CD4-positive, alpha-beta T cell treated with Interleukin-10 for 1 hour (primary cell): ENCODE data around the gene PCARE.

ENCODE experiments used
- DNase-seq: peaks from one replicate; pipeline ENCODE4 v3.0.0-alpha.2; 2020

Gene PCARE

DNA sequence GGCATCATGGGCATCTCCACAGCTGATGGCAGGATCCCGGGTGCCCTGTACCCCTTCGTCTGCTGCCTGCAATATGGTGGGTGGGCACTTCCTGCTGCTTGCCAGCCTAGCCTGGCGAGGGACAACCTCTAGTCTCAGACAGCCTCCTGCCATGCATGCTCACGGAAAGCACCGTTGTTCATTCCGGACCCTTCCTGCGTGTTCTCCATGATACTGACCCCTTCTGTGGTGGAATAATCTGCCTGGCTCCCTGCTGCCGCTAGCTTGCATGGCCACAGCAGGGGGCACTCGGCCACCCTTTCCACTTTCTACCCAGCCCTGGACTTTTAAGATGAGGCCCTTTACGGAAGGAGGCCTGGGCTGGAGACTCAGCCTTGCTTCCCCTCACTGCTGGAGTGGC lies 12.0 kb downstream of the PCARE start:
- DNase-seq, result no peak

DNA sequence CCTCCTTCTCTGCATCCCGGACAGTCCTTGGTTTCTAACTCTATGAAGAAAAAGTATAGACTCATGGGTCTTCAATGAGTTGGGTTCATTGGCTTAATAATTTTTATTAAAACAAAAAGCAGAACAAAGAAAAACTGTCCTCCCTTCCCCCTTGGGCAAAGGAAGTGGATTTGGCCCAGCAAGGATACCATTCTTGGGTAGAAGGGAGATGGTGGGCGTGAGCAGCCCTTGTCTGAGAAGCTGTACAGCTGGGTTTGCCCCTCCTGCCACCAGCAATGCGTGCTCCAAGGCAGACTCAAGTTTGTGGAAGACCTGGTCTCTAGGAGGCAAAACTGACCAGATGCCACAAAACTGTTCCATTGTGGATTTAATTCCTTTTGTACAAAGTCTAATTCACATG lies 12.7 kb downstream of the PCARE start:
- DNase-seq, result no peak

- DNase-seq, result no peak
Measured at GRCh38 chr2:29061176-29061575, 13.1 kb downstream of the PCARE start.

DNA sequence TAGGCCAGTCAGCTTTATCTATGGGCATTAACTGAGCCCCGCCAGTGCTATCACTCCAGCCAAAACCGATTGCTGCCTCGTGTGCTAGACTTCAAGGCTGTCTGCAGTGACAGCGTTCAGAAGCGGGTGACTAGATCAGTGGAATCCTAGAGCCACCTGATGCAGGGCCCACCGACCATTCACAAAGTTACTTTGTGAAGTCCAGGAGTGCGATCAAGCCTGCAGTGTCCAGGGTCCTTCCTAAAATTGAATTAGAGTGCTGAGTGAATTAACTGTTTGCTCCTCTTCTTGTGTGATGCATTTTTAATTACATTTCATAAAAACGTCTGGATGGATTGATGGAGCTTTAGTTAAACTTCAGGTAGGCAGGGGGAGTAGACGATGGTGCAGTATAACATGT lies 13.9 kb downstream of the PCARE start:
- DNase-seq, result no peak

GRCh38 chr2:29059624-29060023 lies 14.7 kb downstream of the PCARE start:
- DNase-seq, result no peak

- DNase-seq, result no peak
Measured at GRCh38 chr2:29057006-29057405, 17.3 kb downstream of the PCARE start.

GRCh38 chr2:29056452-29056851 lies 17.9 kb downstream of the PCARE start:
- no peak for DNase-seq

- DNase-seq, result no peak
Measured at GRCh38 chr2:29055601-29056000, 18.7 kb downstream of the PCARE start.

- no peak for DNase-seq
Measured at GRCh38 chr2:29054430-29054829, 19.9 kb downstream of the PCARE start.

GRCh38 chr2:29053670-29054400 lies 20.5 kb downstream of the PCARE start:
- DNase-seq, result no peak

DNA sequence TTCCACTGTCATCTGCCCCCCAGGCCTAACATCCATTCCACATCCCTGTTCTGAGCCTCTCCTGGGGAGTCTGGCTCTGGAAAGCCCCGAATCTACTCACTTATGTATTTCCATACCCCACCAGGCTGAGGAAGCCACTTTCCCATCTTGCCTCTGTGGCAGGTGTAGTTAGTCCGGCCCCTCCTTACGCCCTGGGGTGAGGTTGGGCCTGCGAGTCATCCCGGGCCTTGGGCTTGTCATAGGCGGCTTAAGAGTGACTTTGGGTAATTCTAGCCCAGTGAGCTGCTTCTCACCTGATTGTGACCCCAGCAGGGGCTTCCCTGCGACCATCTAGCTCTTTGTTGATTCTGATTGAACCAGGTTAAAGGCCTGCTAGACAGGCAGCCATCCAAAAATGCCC lies 21.1 kb downstream of the PCARE start:
- no peak for DNase-seq

DNA sequence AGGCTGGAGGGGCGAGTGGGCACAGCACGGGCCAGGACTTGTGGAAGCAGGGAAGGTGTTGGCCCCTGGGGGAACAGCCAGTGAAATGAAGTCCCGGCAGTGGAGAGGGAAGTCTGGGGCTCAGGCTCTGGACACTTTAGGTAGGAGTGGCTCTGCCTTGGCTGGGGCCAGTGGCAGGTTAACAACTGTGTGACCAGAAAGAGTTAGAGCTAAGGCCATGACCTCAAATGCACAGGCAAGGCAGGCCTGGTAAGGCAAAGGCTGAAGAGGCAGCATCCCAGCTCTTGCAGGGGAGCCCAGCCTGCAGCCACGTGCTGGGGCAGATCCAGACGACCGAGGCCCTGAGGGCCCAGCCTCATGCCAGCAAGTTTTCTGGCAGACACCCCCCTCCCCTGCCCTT lies 21.5 kb downstream of the PCARE start:
- no peak for DNase-seq

GRCh38 chr2:29051730-29052129 lies 22.6 kb downstream of the PCARE start:
- DNase-seq, result no peak

DNA sequence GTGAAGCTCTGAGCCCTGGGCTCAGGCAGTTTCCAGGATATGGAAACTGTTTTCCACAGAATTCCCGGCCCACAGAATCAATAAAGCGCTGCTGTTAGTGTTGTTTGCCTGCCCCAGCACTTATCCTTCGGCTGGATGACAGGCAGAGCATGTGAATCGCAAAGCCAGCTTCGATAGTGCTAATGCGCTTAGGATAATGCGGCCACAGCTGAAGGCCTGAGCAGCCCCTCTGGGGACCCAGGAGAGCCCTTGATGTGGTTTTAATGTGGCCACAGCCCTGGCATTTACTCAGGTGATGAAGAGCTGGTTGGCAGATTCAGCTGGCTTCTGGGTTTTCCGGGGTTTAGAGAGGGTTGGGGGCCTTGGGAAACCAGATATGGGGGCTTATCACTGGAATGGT lies 23.7 kb downstream of the PCARE start:
- DNase-seq, result no peak

DNA sequence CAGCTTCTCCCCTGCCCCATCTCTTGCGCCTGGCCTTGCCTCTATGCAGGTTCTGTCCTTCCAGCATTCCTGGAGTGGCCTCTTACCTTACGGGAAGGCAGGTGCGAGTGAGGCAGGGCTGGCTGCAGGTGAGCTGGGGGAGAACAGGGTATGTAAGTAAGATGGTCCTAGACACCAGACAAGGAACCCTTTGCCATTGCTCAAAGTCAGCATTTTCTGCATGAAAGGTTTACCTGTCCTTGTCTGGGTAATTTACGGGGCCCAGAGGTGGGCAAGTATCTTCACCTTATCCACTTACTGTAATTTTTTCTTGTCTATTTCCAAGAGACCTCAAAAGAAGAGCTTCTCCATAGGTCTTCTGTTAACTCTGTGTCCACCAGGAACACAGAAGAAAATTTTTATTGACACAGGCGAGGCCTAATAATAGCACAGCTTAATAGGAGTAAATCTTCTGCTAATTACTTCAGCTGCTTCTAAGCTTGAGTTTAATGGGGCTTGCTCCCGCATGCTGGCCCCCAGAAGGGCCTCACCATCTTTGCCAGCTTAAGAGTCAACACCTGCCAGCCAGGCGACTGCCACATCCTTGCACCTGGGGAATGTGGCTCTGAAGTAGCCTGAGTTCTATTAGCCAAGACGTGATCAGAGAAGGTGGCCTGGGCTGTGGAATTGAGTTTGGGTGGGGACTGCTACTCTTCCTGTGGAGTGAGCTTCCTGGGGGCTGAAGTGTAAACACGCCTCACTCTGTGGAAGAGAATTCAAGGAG lies 27.1 kb downstream of the PCARE start:
- DNase-seq, result no peak

DNA sequence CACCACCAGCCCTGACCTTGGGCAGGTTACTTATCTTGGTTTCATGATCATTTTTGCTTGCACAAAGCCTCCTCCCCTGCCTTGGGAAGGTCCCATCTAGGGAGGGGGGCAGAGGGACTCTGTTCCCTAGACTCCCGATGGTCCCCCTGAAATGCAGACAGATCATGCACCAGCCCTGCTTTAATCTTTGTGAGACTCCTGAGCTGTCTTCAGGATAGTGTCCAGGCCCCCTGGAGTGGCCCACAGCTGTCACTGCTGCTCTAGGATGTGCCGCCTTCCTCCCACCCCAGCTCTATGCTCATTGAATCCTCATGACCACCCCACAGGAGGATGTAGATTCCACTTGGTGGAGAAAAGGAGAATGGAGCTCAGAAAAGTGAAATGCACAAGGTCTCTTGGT lies 28.0 kb downstream of the PCARE start:
- no peak for DNase-seq

DNA sequence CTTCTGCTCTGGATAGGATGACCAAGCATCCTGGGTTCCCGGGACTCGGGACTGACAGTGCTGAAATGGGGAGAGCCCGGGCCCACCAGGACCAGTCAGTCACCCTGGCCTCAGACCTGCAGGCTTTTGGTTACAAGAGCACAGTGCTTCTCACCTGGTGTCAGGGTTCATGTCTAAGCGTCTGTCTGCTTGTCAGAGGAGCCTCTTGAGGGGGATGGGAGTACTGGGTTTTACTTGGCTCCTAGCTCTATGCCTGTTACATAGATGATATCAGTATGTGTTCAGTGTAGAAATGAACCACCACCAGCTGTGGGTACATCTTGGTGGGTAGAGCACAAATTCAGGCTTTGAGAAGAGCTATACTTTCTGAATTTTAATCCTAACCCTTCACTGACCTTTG lies 29.9 kb downstream of the PCARE start:
- DNase-seq, result no peak

DNA sequence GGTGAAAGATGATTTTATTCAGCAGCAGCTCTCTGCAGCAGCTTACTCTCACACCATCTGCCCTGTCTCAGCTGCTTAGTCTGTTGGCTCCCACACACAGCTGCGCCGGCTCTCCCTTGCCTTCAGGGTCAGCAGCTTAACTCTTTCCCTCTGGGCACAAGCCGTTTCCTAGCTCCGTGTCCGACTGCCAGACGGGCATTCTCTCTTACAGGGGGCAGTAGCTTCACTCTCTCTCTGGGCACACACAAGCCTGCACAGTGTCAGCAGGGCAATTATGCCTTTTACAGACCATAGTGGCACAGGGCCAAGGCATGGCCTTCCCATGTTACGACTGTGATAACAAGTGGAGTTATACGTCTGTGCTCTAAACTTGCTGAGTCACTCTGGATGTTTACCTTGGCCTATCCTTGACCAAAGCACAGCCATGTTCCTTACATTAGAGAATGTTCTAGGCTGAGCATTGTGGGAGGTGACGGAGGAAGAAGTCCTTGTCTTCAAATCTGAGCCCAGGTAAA lies 31.7 kb downstream of the PCARE start:
- DNase-seq, result no peak

DNA sequence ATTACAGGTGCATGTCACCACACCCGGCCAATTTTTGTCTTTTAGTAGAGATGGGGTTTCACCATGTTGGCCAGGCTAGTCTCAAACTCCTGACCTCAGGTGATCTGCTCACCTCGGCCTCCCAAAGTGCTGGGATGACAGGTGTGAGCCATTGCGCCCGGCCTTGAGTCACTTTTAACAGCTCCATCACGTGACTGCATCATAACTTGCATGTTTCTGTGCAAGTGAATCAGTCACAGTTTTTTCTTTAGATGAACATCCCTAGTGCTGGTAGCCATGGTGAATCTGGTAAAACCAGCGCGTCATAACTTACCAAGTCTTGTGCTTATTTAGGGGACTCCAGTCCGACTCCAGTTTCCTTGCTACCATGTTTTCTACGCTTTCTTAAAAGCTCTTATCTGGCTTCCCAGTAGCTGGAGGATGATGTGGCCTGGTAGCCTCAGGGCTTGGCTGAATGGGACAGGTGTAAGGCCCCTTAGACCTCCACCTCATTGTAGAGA lies 33.1 kb downstream of the PCARE start:
- no peak for DNase-seq

DNA sequence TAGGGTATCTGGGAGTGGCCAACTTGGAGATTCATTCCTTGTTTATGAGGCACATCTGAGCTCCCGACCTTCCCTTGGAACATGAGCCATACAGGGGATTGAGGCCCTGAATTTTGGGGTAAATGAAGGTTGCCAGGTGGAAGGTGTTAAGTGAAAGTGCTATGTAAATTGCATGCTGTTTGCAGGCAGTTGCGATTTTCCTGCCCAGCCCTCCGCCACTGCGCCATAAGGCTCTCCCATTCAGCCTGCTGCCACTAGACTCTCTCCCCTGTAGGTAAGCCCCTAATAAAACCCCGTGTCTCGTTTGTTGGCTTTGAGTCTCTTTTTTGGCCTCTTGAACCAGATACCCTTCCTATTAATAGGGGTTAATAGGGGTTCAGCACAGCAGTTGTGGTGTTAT lies 33.8 kb downstream of the PCARE start:
- no peak for DNase-seq

DNA sequence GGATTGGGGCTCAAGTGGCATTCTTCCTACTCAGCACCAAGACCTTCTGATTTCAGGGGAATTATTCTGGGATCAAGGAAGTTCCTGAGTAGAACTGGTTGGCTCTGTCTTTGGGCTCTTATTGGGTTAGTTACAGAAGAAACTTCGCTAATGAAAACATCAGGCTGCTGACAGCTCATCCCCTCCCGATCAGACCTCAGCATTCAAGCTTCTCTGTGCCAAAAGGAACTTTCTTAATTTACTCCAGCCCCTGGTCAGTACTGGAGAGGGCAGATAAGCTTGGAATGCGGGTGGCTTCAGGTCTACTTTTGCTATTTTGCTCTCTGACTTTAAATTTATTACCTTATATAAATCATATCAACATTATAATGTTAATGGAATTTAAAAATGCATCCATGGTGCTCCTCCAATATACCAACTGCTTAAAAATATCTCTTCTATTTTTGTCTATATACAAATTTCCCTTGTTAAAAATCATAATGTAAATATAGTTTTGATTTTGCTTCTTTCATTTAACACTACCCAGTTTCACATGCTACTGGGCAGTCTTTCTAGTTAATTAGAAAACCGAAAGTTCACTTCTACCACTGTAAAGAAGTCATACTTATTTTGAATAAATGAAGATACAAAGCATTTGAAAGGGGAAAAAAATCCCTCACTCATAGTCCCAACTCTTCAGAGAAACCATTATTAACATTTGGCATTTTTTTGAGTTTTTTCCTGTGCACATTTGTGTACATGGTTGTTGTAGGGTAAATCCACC lies 34.4 kb downstream of the PCARE start:
- DNase-seq, result no peak

DNA sequence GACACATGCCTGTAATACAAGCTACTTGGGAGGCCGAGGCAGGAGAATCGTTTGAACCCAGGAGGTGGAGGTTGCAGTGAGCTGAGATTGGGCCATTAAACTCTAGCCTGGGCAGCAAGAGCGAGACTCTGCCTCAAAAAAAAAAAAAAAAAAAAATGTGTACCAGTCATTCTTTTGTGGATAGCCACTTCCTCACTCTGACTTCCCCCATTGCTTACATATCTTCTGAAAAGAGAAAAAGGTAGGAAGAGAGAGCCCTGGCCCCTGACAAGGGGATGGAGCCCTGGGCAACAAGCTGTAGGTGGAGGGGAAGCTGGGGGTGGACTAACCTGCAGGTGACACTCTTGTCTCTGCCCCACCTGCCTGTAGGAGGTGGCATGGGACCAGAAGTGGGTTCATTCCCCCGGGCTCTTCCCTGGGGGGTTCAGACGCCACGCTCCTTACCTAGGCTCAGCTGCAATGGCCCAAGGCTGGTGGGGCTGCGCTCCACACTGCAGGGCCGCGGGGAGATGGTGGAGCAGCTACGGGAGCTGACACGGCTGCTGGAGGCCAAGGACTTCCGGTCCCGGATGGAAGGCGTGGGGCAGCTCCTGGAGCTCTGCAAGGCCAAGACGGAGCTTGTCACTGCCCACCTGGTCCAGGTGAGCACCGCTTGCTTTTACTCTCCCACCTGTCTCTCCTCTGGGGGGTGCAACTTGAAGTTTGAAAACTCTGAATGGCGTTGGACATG lies 39.1 kb downstream of the PCARE start:
- no peak for DNase-seq

DNA sequence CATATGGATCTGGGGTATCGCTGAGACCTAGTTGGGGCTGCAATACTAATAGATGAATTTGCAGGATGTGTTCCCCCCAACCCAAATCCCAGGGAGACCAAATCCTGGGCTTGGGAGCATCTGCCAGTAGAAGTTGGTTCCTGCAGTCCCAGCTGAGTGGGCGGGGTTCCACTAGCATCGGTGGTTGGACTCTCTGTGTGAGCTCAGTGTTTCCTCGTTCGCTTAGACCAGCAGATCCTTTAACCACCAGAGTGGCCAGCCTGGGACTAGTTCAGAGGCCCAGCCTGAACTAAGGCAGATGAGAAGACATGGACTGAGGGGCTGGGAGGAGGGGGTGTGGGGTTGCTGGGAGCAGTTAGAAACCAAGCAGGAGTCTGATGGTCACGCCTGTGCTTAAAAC lies 40.7 kb downstream of the PCARE start:
- no peak for DNase-seq
